Measurements from ENCODE around the gene LPCAT2. TPM values are rescaled to one million over a fixed set of nuclear protein-coding genes. Genes with fewer than 3 reads are reported as not detected.

The LPCAT2 gene
- total RNA-seq, 2 donors from 2014 or later: 0.73 to 1.5 TPM

- Mint-ChIP-seq H3K27me3 (no peaks in the 10 kb centered on the region), H3K9me3 (no peaks in the 10 kb centered on the region), H3K4me3 (no peak overlapping the region), H3K36me3 (ENCODE audit: low read depth) (no peaks in the 10 kb centered on the region), H3K4me1 (no peaks in the 10 kb centered on the region), H3K27ac (no peak overlapping the region)
- ATAC-seq (replicated peaks): no peak
Measured at GRCh38 chr16:55539049-55539448, 30.2 kb downstream of the LPCAT2 start.

- H3K9me3 Mint-ChIP-seq: no peaks in the 10 kb centered on the region
- H3K27me3 Mint-ChIP-seq: peaks cover 3% of the 10 kb centered on the region
- H3K4me3 Mint-ChIP-seq: no peak overlapping the region
- no peak overlapping the region for H3K27ac Mint-ChIP-seq
- H3K4me1 Mint-ChIP-seq: no peaks in the 10 kb centered on the region
- no peak for ATAC-seq (replicated peaks)
- no peaks in the 10 kb centered on the region for H3K36me3 Mint-ChIP-seq (ENCODE audit: low read depth)
Measured at GRCh38 chr16:55539488-55539887, 30.6 kb downstream of the LPCAT2 start.

GRCh38 chr16:55540221-55540620 is 31.3 kb downstream of the LPCAT2 start:
- Mint-ChIP-seq H3K4me3 (no peak overlapping the region), H3K9me3 (no peaks in the 10 kb centered on the region), H3K27ac (no peak overlapping the region), H3K4me1 (no peaks in the 10 kb centered on the region), H3K36me3 (ENCODE audit: low read depth) (no peaks in the 10 kb centered on the region), H3K27me3 (peaks cover 10% of the 10 kb centered on the region)
- no peak for ATAC-seq (replicated peaks)

- Mint-ChIP-seq H3K9me3 (no peaks in the 10 kb centered on the region), H3K4me1 (no peaks in the 10 kb centered on the region), H3K4me3 (no peak overlapping the region), H3K27ac (no peak overlapping the region), H3K27me3 (peaks cover 11% of the 10 kb centered on the region), H3K36me3 (ENCODE audit: low read depth) (no peaks in the 10 kb centered on the region)
- peak; percentile 56 for ATAC-seq (replicated peaks)
Measured at GRCh38 chr16:55542459-55543082, 33.7 kb downstream of the LPCAT2 start.

GRCh38 chr16:55543472-55543871 is 34.6 kb downstream of the LPCAT2 start:
- ATAC-seq (replicated peaks): no peak
- H3K36me3 Mint-ChIP-seq (ENCODE audit: low read depth): no peaks in the 10 kb centered on the region
- no peaks in the 10 kb centered on the region for H3K4me1 Mint-ChIP-seq
- no peak overlapping the region for H3K4me3 Mint-ChIP-seq
- no peaks in the 10 kb centered on the region for H3K9me3 Mint-ChIP-seq
- H3K27me3 Mint-ChIP-seq: peaks cover 11% of the 10 kb centered on the region
- no peak overlapping the region for H3K27ac Mint-ChIP-seq

GRCh38 chr16:55552621-55553020 is 43.7 kb downstream of the LPCAT2 start:
- Mint-ChIP-seq H3K27ac (no peak overlapping the region), H3K9me3 (no peaks in the 10 kb centered on the region), H3K4me3 (no peak overlapping the region), H3K27me3 (peaks cover 12% of the 10 kb centered on the region), H3K4me1 (no peaks in the 10 kb centered on the region), H3K36me3 (ENCODE audit: low read depth) (no peaks in the 10 kb centered on the region)
- no peak for ATAC-seq (replicated peaks)

- no peaks in the 10 kb centered on the region for H3K36me3 Mint-ChIP-seq (ENCODE audit: low read depth)
- H3K4me1 Mint-ChIP-seq: no peaks in the 10 kb centered on the region
- no peaks in the 10 kb centered on the region for H3K9me3 Mint-ChIP-seq
- no peak overlapping the region for H3K27ac Mint-ChIP-seq
- no peak for ATAC-seq (replicated peaks)
- peaks cover 11% of the 10 kb centered on the region for H3K27me3 Mint-ChIP-seq
- no peak overlapping the region for H3K4me3 Mint-ChIP-seq
Measured at GRCh38 chr16:55555436-55555835, 46.6 kb downstream of the LPCAT2 start.

GRCh38 chr16:55557186-55557585 is 48.3 kb downstream of the LPCAT2 start:
- H3K36me3 Mint-ChIP-seq (ENCODE audit: low read depth): no peaks in the 10 kb centered on the region

GRCh38 chr16:55559233-55559632 is 50.4 kb downstream of the LPCAT2 start:
- no peaks in the 10 kb centered on the region for H3K9me3 Mint-ChIP-seq
- H3K36me3 Mint-ChIP-seq (ENCODE audit: low read depth): no peaks in the 10 kb centered on the region
- ATAC-seq (replicated peaks): no peak
- H3K27ac Mint-ChIP-seq: no peak overlapping the region
- peaks cover 19% of the 10 kb centered on the region for H3K27me3 Mint-ChIP-seq
- H3K4me3 Mint-ChIP-seq: no peak overlapping the region
- no peaks in the 10 kb centered on the region for H3K4me1 Mint-ChIP-seq

More at GRCh38 chr16:55557186-55557585, 48.3 kb downstream of the LPCAT2 start:
- Mint-ChIP-seq H3K4me1 (no peaks in the 10 kb centered on the region), H3K27me3 (peaks cover 15% of the 10 kb centered on the region), H3K9me3 (no peaks in the 10 kb centered on the region), H3K4me3 (no peak overlapping the region), H3K27ac (no peak overlapping the region)
- ATAC-seq (replicated peaks): no peak

GRCh38 chr16:55559933-55560516 is 51.2 kb downstream of the LPCAT2 start:
- peaks cover 19% of the 10 kb centered on the region for H3K27me3 Mint-ChIP-seq
- H3K36me3 Mint-ChIP-seq (ENCODE audit: low read depth): no peaks in the 10 kb centered on the region
- H3K9me3 Mint-ChIP-seq: no peaks in the 10 kb centered on the region
- H3K27ac Mint-ChIP-seq: no peak overlapping the region
- no peak for ATAC-seq (replicated peaks)
- H3K4me1 Mint-ChIP-seq: no peaks in the 10 kb centered on the region
- H3K4me3 Mint-ChIP-seq: no peak overlapping the region

- ATAC-seq (replicated peaks): no peak
- Mint-ChIP-seq H3K4me1 (no peaks in the 10 kb centered on the region), H3K27ac (no peak overlapping the region), H3K36me3 (ENCODE audit: low read depth) (no peaks in the 10 kb centered on the region), H3K27me3 (peaks cover 19% of the 10 kb centered on the region), H3K4me3 (no peak overlapping the region), H3K9me3 (no peaks in the 10 kb centered on the region)
Measured at GRCh38 chr16:55561319-55561848, 52.5 kb downstream of the LPCAT2 start.

- Mint-ChIP-seq H3K4me3 (no peak overlapping the region), H3K9me3 (no peaks in the 10 kb centered on the region), H3K27me3 (peaks cover 12% of the 10 kb centered on the region), H3K36me3 (ENCODE audit: low read depth) (no peaks in the 10 kb centered on the region), H3K27ac (no peak overlapping the region), H3K4me1 (no peaks in the 10 kb centered on the region)
- ATAC-seq (replicated peaks): no peak
Measured at GRCh38 chr16:55562936-55563335, 54.1 kb downstream of the LPCAT2 start.

- Mint-ChIP-seq H3K4me1 (no peaks in the 10 kb centered on the region), H3K9me3 (no peaks in the 10 kb centered on the region), H3K27me3 (peaks cover 13% of the 10 kb centered on the region), H3K36me3 (ENCODE audit: low read depth) (no peaks in the 10 kb centered on the region), H3K4me3 (no peak overlapping the region), H3K27ac (no peak overlapping the region)
- no peak for ATAC-seq (replicated peaks)
Measured at GRCh38 chr16:55563797-55564196, 54.9 kb downstream of the LPCAT2 start.

- no peak overlapping the region for H3K4me3 Mint-ChIP-seq
- no peak for ATAC-seq (replicated peaks)
- H3K9me3 Mint-ChIP-seq: no peaks in the 10 kb centered on the region
- no peaks in the 10 kb centered on the region for H3K36me3 Mint-ChIP-seq (ENCODE audit: low read depth)
- H3K27ac Mint-ChIP-seq: no peak overlapping the region
- peaks cover 17% of the 10 kb centered on the region for H3K27me3 Mint-ChIP-seq
- H3K4me1 Mint-ChIP-seq: no peaks in the 10 kb centered on the region
Measured at GRCh38 chr16:55565086-55565485, 56.2 kb downstream of the LPCAT2 start.

- Mint-ChIP-seq H3K36me3 (ENCODE audit: low read depth) (no peaks in the 10 kb centered on the region), H3K9me3 (no peaks in the 10 kb centered on the region)
- no peak for ATAC-seq (replicated peaks)
Measured at GRCh38 chr16:55566432-55567175, 57.7 kb downstream of the LPCAT2 start, which contains the start of gene CAPNS2. TSS of gene CAPNS2 (plus strand) at chr16:55566684. CDS start at chr16:55566757, 73 bp downstream.

More at GRCh38 chr16:55566432-55567175, 57.7 kb downstream of the LPCAT2 start, which contains the start of gene CAPNS2:
- Mint-ChIP-seq H3K27me3 (peaks cover 17% of the 10 kb centered on the region), H3K4me3 (no peak within 1 kb of the TSS), H3K4me1 (no peaks in the 10 kb centered on the region), H3K27ac (no peak within 1 kb of the TSS)

All from activated T-helper 17 cell treated with anti-CD3 and anti-CD28 coated beads, Interleukin-2, amount 50 U/mL, for 72 hours (primary cell).